Activated B cell treated with CpG ODN at 0.5 μM for 24 hours (primary cell): Measurements from ENCODE around the gene ALPK1. TPM values are rescaled to one million over a fixed set of nuclear protein-coding genes. Genes with fewer than 3 reads are reported as not detected.

Experiments
- ATAC-seq: fragments of 200-7000 bp; cut with Tn5 transposase; one replicate; pipeline ENCODE4 v1.10.0; 2021; ENCODE audit warnings: low read depth, mild to moderate bottlenecking, moderate library complexity
- CTCF ChIA-PET: fragments of 350-600 bp; sonication (Branson Sonifier 250); formaldehyde crosslinking; loops from one replicate; lab custom pipeline; 2021; ENCODE audit warnings: antibody characterized with exemption; lab: Charles Lee
- POLR2A ChIA-PET: fragments of 350-600 bp; sonication (Branson Sonifier 250); formaldehyde crosslinking; loops from one replicate; lab custom pipeline; 2021; ENCODE audit warnings: antibody characterized with exemption; lab: Charles Lee
- DNase-seq: peaks from one replicate; pipeline ENCODE4 v3.0.0; 2022
- H3K27ac Mint-ChIP-seq: one replicate; pipeline ENCODE4 v1.8.0; 2020; ENCODE audit warnings: mixed read lengths
- H3K27me3 Mint-ChIP-seq: one replicate; pipeline ENCODE4 v1.8.0; 2021; ENCODE audit warnings: mixed read lengths
- H3K36me3 Mint-ChIP-seq: one replicate; pipeline ENCODE4 v1.8.0; 2021; ENCODE audit warnings: low read depth, mixed read lengths
- H3K4me1 Mint-ChIP-seq: one replicate; pipeline ENCODE4 v1.8.0; 2021; ENCODE audit warnings: mixed read lengths
- H3K4me3 Mint-ChIP-seq: one replicate; pipeline ENCODE4 v1.8.0; 2020; ENCODE audit warnings: mild to moderate bottlenecking, mixed read lengths
- H3K9me3 Mint-ChIP-seq: one replicate; pipeline ENCODE4 v1.8.0; 2020; ENCODE audit warnings: mixed read lengths
- CTCF ChIP-seq: fragments of 200-600 bp; IDR thresholded peaks from one replicate; pipeline ENCODE4 v1.8.0; 2022; ENCODE audit warnings: antibody characterized with exemption, mild to moderate bottlenecking
- intact Hi-C: fragments of 100-400 bp; cut with micrococcal nuclease; formaldehyde crosslinking; loops from one replicate; pipeline ENCODE4 v1.15.1; 2024
- total RNA-seq: library from RNA; stranded (reverse); gene quantifications from 2 replicates; pipeline ENCODE4 v1.2.3, GENCODE V29; 2022

Gene ALPK1
- total RNA-seq, 1 donor from 2014 or later, result 26.7 TPM

- intact Hi-C loops, result loop anchor here (5.0 kb wide), 1 partner anchor 622 kb away; no protein-coding TSS in a partner anchor
- ChIA-PET POLR2A (no interaction called here), CTCF (interaction anchor here (1.0 to 4.5 kb wide), 4 partner anchors 47 to 433 kb away, joined by 3 to 52 read pairs (median 22); no protein-coding TSS in a partner anchor)
- H3K4me1 Mint-ChIP-seq, result no peaks in the 10 kb centered on the region
- DNase-seq, result no peak
- no peaks in the 10 kb centered on the region for H3K27me3 Mint-ChIP-seq
- H3K4me3 Mint-ChIP-seq, result no peak overlapping the region
- no peak for ATAC-seq
- peaks cover 8% of the 10 kb centered on the region for H3K36me3 Mint-ChIP-seq
- H3K27ac Mint-ChIP-seq, result no peak overlapping the region
- no peak for TF ChIP-seq CTCF
- no peaks in the 10 kb centered on the region for H3K9me3 Mint-ChIP-seq
These were observed 32.7 kb downstream of the ALPK1 start for GRCh38 chr4:112329672-112330375.

GRCh38 chr4:112330921-112331320 lies 33.8 kb downstream of the ALPK1 start:
- no peak for TF ChIP-seq CTCF
- Mint-ChIP-seq H3K27me3 (no peaks in the 10 kb centered on the region), H3K27ac (no peak overlapping the region), H3K4me1 (no peaks in the 10 kb centered on the region), H3K36me3 (peaks cover 9% of the 10 kb centered on the region), H3K4me3 (no peak overlapping the region), H3K9me3 (no peaks in the 10 kb centered on the region)
- ATAC-seq (no peak), DNase-seq (no peak)
- ChIA-PET POLR2A (no interaction called here), CTCF (interaction anchor here (0.7 kb wide), 1 partner anchor 193 kb away, joined by 3 read pairs; no protein-coding TSS in a partner anchor)
- intact Hi-C loops, result no loop called here

GRCh38 chr4:112332398-112332797 lies 35.2 kb downstream of the ALPK1 start:
- Mint-ChIP-seq H3K4me3 (no peak overlapping the region), H3K27me3 (no peaks in the 10 kb centered on the region), H3K27ac (no peak overlapping the region), H3K9me3 (no peaks in the 10 kb centered on the region), H3K36me3 (peaks cover 3% of the 10 kb centered on the region), H3K4me1 (no peaks in the 10 kb centered on the region)
- ChIA-PET CTCF (no interaction called here), POLR2A (no interaction called here)
- no peak for DNase-seq
- ATAC-seq, result no peak
- intact Hi-C loops, result no loop called here
- no peak for TF ChIP-seq CTCF

- H3K4me1 Mint-ChIP-seq, result no peaks in the 10 kb centered on the region
- no peak for TF ChIP-seq CTCF
- no peaks in the 10 kb centered on the region for H3K27me3 Mint-ChIP-seq
These were observed 42.9 kb downstream of the ALPK1 start for GRCh38 chr4:112340023-112340422.

GRCh38 chr4:112341033-112341432 lies 43.9 kb downstream of the ALPK1 start:
- Mint-ChIP-seq H3K36me3 (no peaks in the 10 kb centered on the region), H3K4me3 (no peak overlapping the region), H3K27me3 (no peaks in the 10 kb centered on the region), H3K9me3 (no peaks in the 10 kb centered on the region), H3K4me1 (no peaks in the 10 kb centered on the region), H3K27ac (no peak overlapping the region)
- no peak for DNase-seq
- TF ChIP-seq CTCF, result no peak
- intact Hi-C loops, result no loop called here
- CTCF ChIA-PET, result no interaction called here
- no peak for ATAC-seq
- POLR2A ChIA-PET, result no interaction called here

More at GRCh38 chr4:112340023-112340422, 42.9 kb downstream of the ALPK1 start:
- CTCF ChIA-PET, result no interaction called here
- no peak for DNase-seq
- intact Hi-C loops, result no loop called here
- ATAC-seq, result no peak
- H3K27ac Mint-ChIP-seq, result no peak overlapping the region
- peaks cover 3% of the 10 kb centered on the region for H3K36me3 Mint-ChIP-seq
- POLR2A ChIA-PET, result no interaction called here
- H3K4me3 Mint-ChIP-seq, result no peak overlapping the region
- no peaks in the 10 kb centered on the region for H3K9me3 Mint-ChIP-seq
